NCI-H128 (cell line): ENCODE measurements around the gene S100A2.
"Not testable (repeated sequence)": the region's sequence is repeated elsewhere in the genome, so short reads cannot be mapped to it uniquely, and the experiment has no call there.

ENCODE experiments used
- DNase-seq: peaks from one replicate; lab custom pipeline; 2025; ENCODE audit not compliant: unreplicated experiment; lab: John Stamatoyannopoulos, UW

Gene S100A2

GRCh38 chr1:153534226-153534924, 31.3 kb downstream of the S100A2 start:
- no peak for DNase-seq

GRCh38 chr1:153533689-153534201, 31.9 kb downstream of the S100A2 start:
- no peak for DNase-seq

GRCh38 chr1:153532769-153533599, 32.7 kb downstream of the S100A2 start:
- peak; percentile 91 for DNase-seq

GRCh38 chr1:153532181-153532580, 33.5 kb downstream of the S100A2 start:
- DNase-seq, result no peak

GRCh38 chr1:153531638-153532037, 34.0 kb downstream of the S100A2 start:
- no peak for DNase-seq

GRCh38 chr1:153527683-153528040, 38.0 kb downstream of the S100A2 start:
- DNase-seq, result no peak

GRCh38 chr1:153527023-153527682, 38.5 kb downstream of the S100A2 start:
- no peak for DNase-seq

GRCh38 chr1:153526132-153526543, 39.5 kb downstream of the S100A2 start:
- no peak for DNase-seq

- no peak for DNase-seq
Measured at GRCh38 chr1:153525088-153525728, 40.4 kb downstream of the S100A2 start.

- DNase-seq, result not testable (repeated sequence)
Measured at GRCh38 chr1:153522353-153523048, 43.1 kb downstream of the S100A2 start.

GRCh38 chr1:153521808-153522207, 43.8 kb downstream of the S100A2 start:
- not testable (repeated sequence) for DNase-seq

GRCh38 chr1:153520818-153521476, 44.7 kb downstream of the S100A2 start:
- DNase-seq, result no peak

- not testable (repeated sequence) for DNase-seq
Measured at GRCh38 chr1:153520137-153520691, 45.4 kb downstream of the S100A2 start.

GRCh38 chr1:153519242-153519641, 46.4 kb downstream of the S100A2 start:
- no peak for DNase-seq

GRCh38 chr1:153515504-153516394, 49.9 kb downstream of the S100A2 start:
- DNase-seq, result no peak

GRCh38 chr1:153513666-153514065, 52.0 kb downstream of the S100A2 start:
- DNase-seq, result no peak

- no peak for DNase-seq
Measured at GRCh38 chr1:153513023-153513422, 52.6 kb downstream of the S100A2 start.
